A549 (cell line): Measurements from ENCODE around the gene ATP1B1. TPM values are rescaled to one million over a fixed set of nuclear protein-coding genes. Genes with fewer than 3 reads are reported as not detected.
A peak's percentile ranks its signal among the peaks of the same experiment; 100 is the strongest.

Experiments
- ATAC-seq, 2 experiments: fragments of 200-7000 bp in 1 of 2; fragments of >200 bp in 1 of 2; cut with Nextera tagmentation in 1 of 2; cut with Tn5 transposase in 1 of 2; 3 replicates each; pipeline versions ENCODE4 v1.8.0 to v1.9.1; 2018 to 2020; ENCODE audit warnings: mild to moderate bottlenecking in 1 of 2, moderate library complexity in 1 of 2
- CTCF ChIA-PET: fragments of 300-600 bp; sonication (Branson Sonifier 250); formaldehyde crosslinking; extraction: SDS; loops from one replicate; lab custom pipeline; 2021; ENCODE audit warnings: antibody characterized with exemption, inconsistent platforms; lab: Yijun Ruan, JAX
- POLR2A ChIA-PET: fragments of 350-600 bp; formaldehyde crosslinking; extraction: SDS; loops from one replicate; lab custom pipeline; 2021; ENCODE audit warnings: antibody characterized with exemption, inconsistent platforms; lab: Yijun Ruan, JAX
- DNase-seq, 2 experiments: peaks; one replicate each; pipeline versions ENCODE4 v3.0.0 to v3.0.0-alpha.2; 2011 to 2016; ENCODE audit warnings: low read depth in 1 of 2, low spot score in 1 of 2
- FAIRE-seq: peaks from 2 replicates; lab custom pipeline; 2011; peaks lifted over from hg19 to GRCh38; lab: Jason Lieb, UNC
- H3K27ac ChIP-seq, 2 experiments: fragments of >200 bp; sonication (Bioruptor Twin); formaldehyde crosslinking; 3 replicates each; pipeline ENCODE4 v1.5.1; 2016 to 2017
- H3K4me1 ChIP-seq: fragments of >200 bp; sonication (Bioruptor Twin); formaldehyde crosslinking; 3 replicates; pipeline ENCODE4 v1.6.1; 2016
- H3K4me2 ChIP-seq: fragments of >200 bp; sonication (Bioruptor Twin); formaldehyde crosslinking; 3 replicates; pipeline ENCODE4 v1.6.1; 2016
- H3K4me3 ChIP-seq: fragments of >200 bp; sonication (Bioruptor Twin); formaldehyde crosslinking; 3 replicates; pipeline ENCODE4 v1.5.1; 2016
- H3K9me3 ChIP-seq: fragments of >200 bp; sonication (Bioruptor Twin); formaldehyde crosslinking; 3 replicates; pipeline ENCODE4 v1.6.1; 2016
- BHLHE40 ChIP-seq: IDR thresholded peaks from 2 replicates; pipeline ENCODE4 v1.6.1; 2012; ENCODE audit warnings: low read depth, low read length, inconsistent platforms
- EHF ChIP-seq: fragments of 250-450 bp; sonication (Bioruptor Pico); IDR thresholded peaks from 2 replicates; pipeline ENCODE4 v1.5.0; 2020; ENCODE audit warnings: mild to moderate bottlenecking
- EP300 ChIP-seq, 2 experiments: fragments of >200 bp; sonication (Bioruptor Twin); formaldehyde crosslinking; IDR thresholded peaks; 2 replicates in 1 of 2; 3 replicates in 1 of 2; pipeline ENCODE4 v1.6.1; 2016 to 2017
- ESRRA ChIP-seq: fragments of 150-350 bp; IDR thresholded peaks from 2 replicates; pipeline ENCODE4 v1.6.1; 2014; ENCODE audit warnings: mild to moderate bottlenecking, low read length, borderline replicate concordance
- FOSL2 ChIP-seq, 2 experiments: fragments of 450-650 bp in 1 of 2; fragments of >200 bp in 1 of 2; sonication (Bioruptor Twin) in 1 of 2; formaldehyde crosslinking; IDR thresholded peaks; 2 replicates each; pipeline versions ENCODE4 v1.5.0 to v1.6.1; 2016 to 2020; ENCODE audit warnings: mild to moderate bottlenecking in 1 of 2, moderate library complexity in 1 of 2
- GATA3 ChIP-seq: IDR thresholded peaks from 2 replicates; pipeline ENCODE4 v1.6.1; 2012; ENCODE audit warnings: borderline replicate concordance
- HEYL ChIP-seq: fragments of 250-450 bp; sonication (Bioruptor Pico); IDR thresholded peaks from 2 replicates; pipeline ENCODE4 v1.8.0; 2021; ENCODE audit warnings: mild to moderate bottlenecking, moderate library complexity
- JUNB ChIP-seq: fragments of >200 bp; sonication (Bioruptor Twin); formaldehyde crosslinking; IDR thresholded peaks from 2 replicates; pipeline ENCODE4 v1.6.1; 2016
- KDM1A ChIP-seq: fragments of 200-600 bp; sonication (generic); IDR thresholded peaks from 2 replicates; pipeline ENCODE4 v1.6.1; 2016; ENCODE audit warnings: low read depth, mild to moderate bottlenecking
- MYC ChIP-seq: IDR thresholded peaks from 2 replicates; pipeline ENCODE4 v1.6.1; 2012; ENCODE audit warnings: mild to moderate bottlenecking, inconsistent platforms, low read length, improper control_type of control experiment, borderline replicate concordance
- NFE2L2 ChIP-seq: fragments of 150-350 bp; conservative IDR thresholded peaks from 2 replicates; pipeline ENCODE4 v1.6.1; 2014; ENCODE audit warnings: low read length
- NPAS2 ChIP-seq: fragments of 250-450 bp; sonication (Bioruptor Pico); IDR thresholded peaks from 2 replicates; pipeline ENCODE4 v1.8.0; 2022; ENCODE audit warnings: mild to moderate bottlenecking, moderate library complexity, borderline replicate concordance
- PHF8 ChIP-seq: fragments of 200-600 bp; sonication (generic); IDR thresholded peaks from 2 replicates; pipeline ENCODE4 v1.6.1; 2016; ENCODE audit warnings: low read depth, mild to moderate bottlenecking, antibody characterized with exemption, moderate library complexity, borderline replicate concordance
- POLR2AphosphoS2 ChIP-seq: conservative IDR thresholded peaks from 2 replicates; pipeline ENCODE4 v1.6.1; 2012; ENCODE audit warnings: low read length, improper control_type of control experiment, inconsistent platforms
- RAD21 ChIP-seq, 2 experiments: fragments of >200 bp in 1 of 2; sonication (Bioruptor Twin) in 1 of 2; formaldehyde crosslinking in 1 of 2; IDR thresholded peaks in 1 of 2; conservative IDR thresholded peaks in 1 of 2; 2 replicates in 1 of 2; 3 replicates in 1 of 2; pipeline ENCODE4 v1.6.1; 2012 to 2018; ENCODE audit warnings: inconsistent platforms in 1 of 2
- RFX5 ChIP-seq: fragments of 450-650 bp; IDR thresholded peaks from 2 replicates; pipeline ENCODE4 v1.7.1; 2014; ENCODE audit warnings: antibody characterized with exemption, mild to moderate bottlenecking, moderate library complexity
- RNF2 ChIP-seq: fragments of 200-600 bp; sonication (generic); IDR thresholded peaks from 2 replicates; pipeline ENCODE4 v1.6.1; 2016; ENCODE audit warnings: low read depth, mild to moderate bottlenecking, antibody characterized with exemption, moderate library complexity, borderline replicate concordance
- SMC3 ChIP-seq: fragments of >200 bp; sonication (Bioruptor Twin); formaldehyde crosslinking; IDR thresholded peaks from 3 replicates; pipeline ENCODE4 v1.6.1; 2018; ENCODE audit warnings: inconsistent platforms
- ZSCAN20 ChIP-seq: fragments of 250-450 bp; sonication (Bioruptor Pico); IDR thresholded peaks from 2 replicates; pipeline ENCODE4 v1.8.0; 2022; ENCODE audit warnings: mild to moderate bottlenecking, moderate library complexity
- WGBS: methylation state at CpG from one replicate; pipeline ENCODE4 v1.1.6; 2017; ENCODE audit errors: missing lambda C conversion rate; 5-methylcytosine and 5-hydroxymethylcytosine counted together
- polyA plus RNA-seq, 4 experiments: library from polyadenylated mRNA; depleted of rRNA in 3 of 4; stranded (reverse); fragments of >200 nt; fragmentation: RNase III in 1 of 4; extraction: RNeasy Plus Mini Kit Qiagen cat#74134 plus additional on column Dnase treatment in 1 of 4; gene quantifications; 2 replicates in 3 of 4; 3 replicates in 1 of 4; pipeline ENCODE4 v1.2.3, GENCODE V29; 2011 to 2017
- TF ChIP-seq, protein P1 (sequence below): fragments of >200 bp; sonication (Bioruptor Twin); formaldehyde crosslinking; IDR thresholded peaks from 3 replicates; pipeline ENCODE4 v1.5.1; 2016
- TF ChIP-seq, protein P2 (sequence below): IDR thresholded peaks from 2 replicates; pipeline ENCODE4 v1.6.1; 2012
- TF ChIP-seq, protein P3 (sequence below): fragments of 250-450 bp; sonication (Bioruptor Pico); IDR thresholded peaks from 2 replicates; pipeline ENCODE4 v1.5.0; 2020; ENCODE audit warnings: low read depth, mild to moderate bottlenecking, moderate library complexity
- TF ChIP-seq, protein P4 (sequence below): IDR thresholded peaks from 2 replicates; pipeline ENCODE4 v1.6.1; 2012; ENCODE audit warnings: low read depth, borderline replicate concordance
- TF ChIP-seq, protein P5 (sequence below): fragments of 150-350 bp; IDR thresholded peaks from 2 replicates; pipeline ENCODE4 v1.6.1; 2014; ENCODE audit warnings: low read depth, mild to moderate bottlenecking, low read length

Gene ATP1B1
- polyA plus RNA-seq, 2 of the 4 experiments (the other 2 are of a cell fraction): 303 to 377 TPM

DNA sequence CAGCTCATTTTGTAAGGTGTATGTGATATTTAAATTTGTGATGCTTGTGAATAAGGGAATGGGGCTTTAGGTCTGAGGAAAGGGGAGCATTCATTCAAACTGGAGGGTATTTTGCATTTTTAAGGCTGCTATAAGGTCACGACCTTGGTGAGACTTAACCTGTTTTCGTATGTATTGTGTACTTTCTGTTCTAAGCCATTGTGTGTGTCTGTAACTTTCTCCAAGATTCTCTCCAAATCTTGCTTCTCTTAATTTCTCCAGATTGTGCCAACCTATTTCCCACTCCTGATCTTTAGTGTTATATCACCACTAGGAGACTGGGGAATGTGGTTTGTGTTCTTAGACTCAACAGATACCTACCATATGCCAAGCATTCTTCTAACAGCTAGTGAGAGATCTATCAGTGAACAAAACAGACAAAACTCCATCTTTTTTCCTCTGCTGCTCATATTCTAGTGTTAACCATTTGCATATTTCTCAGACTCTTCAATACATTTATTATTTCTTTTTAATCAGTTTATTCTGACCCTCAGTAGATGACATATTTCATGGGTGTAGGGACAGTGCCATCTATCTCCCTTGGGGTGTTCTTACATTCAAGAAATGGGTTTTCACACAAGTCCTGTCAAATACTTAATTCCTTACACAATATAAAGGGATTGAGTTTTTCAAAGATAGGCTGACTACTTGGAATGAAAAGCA lies 27.5 kb downstream of the ATP1B1 start:
- 71% methylated on average over 2 of the region's 2 CpGs for WGBS
- POLR2A ChIA-PET: no interaction called here
- TF ChIP-seq RAD21 (conservative IDR thresholded peaks at IDR 0.05 in 1 of 2, IDR thresholded peaks at IDR 0.05 in 1 of 2) (peak; percentile 57 to 59), SMC3 (0 out of 3 replicates have a peak, but pooled peaks have one; percentile 33), MYC (no peak)
- TF ChIP-seq, protein P1, sequence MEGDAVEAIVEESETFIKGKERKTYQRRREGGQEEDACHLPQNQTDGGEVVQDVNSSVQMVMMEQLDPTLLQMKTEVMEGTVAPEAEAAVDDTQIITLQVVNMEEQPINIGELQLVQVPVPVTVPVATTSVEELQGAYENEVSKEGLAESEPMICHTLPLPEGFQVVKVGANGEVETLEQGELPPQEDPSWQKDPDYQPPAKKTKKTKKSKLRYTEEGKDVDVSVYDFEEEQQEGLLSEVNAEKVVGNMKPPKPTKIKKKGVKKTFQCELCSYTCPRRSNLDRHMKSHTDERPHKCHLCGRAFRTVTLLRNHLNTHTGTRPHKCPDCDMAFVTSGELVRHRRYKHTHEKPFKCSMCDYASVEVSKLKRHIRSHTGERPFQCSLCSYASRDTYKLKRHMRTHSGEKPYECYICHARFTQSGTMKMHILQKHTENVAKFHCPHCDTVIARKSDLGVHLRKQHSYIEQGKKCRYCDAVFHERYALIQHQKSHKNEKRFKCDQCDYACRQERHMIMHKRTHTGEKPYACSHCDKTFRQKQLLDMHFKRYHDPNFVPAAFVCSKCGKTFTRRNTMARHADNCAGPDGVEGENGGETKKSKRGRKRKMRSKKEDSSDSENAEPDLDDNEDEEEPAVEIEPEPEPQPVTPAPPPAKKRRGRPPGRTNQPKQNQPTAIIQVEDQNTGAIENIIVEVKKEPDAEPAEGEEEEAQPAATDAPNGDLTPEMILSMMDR: peak; percentile 45
- peak; percentile 27 to 32; a peak in 3 of 6 replicates for ATAC-seq
- no peaks in the 10 kb centered on the region for H3K9me3 ChIP-seq
- peak in 1 of 2 experiments; percentile 37 for DNase-seq
- CTCF ChIA-PET: interaction anchor here (0.7 to 2.1 kb wide), 8 partner anchors 9 to 791 kb away, joined by 3 to 8 read pairs (median 4); no protein-coding TSS in a partner anchor
- H3K4me1 ChIP-seq: peaks cover 61% of the 10 kb centered on the region
- no peak overlapping the region for H3K4me2 ChIP-seq
- H3K4me3 ChIP-seq: no peak overlapping the region
- peak overlapping the region in 1 of 2 experiments; percentile 52; a peak in 3 of 6 replicates for H3K27ac ChIP-seq
- no peak for FAIRE-seq

DNA sequence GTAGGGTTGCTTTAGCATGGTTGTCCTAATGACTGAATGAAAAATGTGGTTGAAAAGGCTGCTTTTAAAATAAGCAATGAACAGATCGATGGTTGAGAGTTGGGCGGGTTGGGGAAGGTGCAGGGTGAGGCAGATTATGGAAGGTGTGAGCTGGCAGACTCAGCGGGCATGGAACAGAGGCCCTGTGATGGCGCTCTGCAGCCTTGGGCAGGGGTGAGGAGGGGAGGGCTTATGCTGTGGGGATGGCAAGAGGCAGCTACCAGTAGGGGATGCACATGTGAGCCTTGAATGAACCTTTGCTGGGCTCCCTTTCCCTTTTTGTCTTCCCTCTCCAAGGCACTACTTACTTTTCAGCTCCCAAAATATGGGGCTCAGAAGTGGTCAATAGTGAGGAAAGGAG lies 30.9 kb downstream of the ATP1B1 start:
- ChIA-PET CTCF (interaction anchor here (1.3 kb wide), 2 partner anchors 14 to 534 kb away, joined by 3 to 4 read pairs; no protein-coding TSS in a partner anchor), POLR2A (no interaction called here)
- ATAC-seq (peak; percentile 20 to 33; a peak in 4 of 6 replicates), DNase-seq (no peak)
- Histone ChIP-seq H3K27ac (peak overlapping the region in 1 of 2 experiments; percentile 41; a peak in 2 of 6 replicates), H3K4me1 (peaks cover 56% of the 10 kb centered on the region), H3K4me2 (no peak overlapping the region), H3K9me3 (no peaks in the 10 kb centered on the region)
- TF ChIP-seq, protein P2, sequence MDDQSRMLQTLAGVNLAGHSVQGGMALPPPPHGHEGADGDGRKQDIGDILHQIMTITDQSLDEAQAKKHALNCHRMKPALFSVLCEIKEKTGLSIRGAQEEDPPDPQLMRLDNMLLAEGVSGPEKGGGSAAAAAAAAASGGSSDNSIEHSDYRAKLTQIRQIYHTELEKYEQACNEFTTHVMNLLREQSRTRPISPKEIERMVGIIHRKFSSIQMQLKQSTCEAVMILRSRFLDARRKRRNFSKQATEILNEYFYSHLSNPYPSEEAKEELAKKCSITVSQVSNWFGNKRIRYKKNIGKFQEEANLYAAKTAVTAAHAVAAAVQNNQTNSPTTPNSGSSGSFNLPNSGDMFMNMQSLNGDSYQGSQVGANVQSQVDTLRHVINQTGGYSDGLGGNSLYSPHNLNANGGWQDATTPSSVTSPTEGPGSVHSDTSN: no peak
- TF ChIP-seq, protein P3, sequence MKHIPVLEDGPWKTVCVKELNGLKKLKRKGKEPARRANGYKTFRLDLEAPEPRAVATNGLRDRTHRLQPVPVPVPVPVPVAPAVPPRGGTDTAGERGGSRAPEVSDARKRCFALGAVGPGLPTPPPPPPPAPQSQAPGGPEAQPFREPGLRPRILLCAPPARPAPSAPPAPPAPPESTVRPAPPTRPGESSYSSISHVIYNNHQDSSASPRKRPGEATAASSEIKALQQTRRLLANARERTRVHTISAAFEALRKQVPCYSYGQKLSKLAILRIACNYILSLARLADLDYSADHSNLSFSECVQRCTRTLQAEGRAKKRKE (CRISPR knock-in tag): no peak
- TF ChIP-seq NPAS2 (no peak), ZSCAN20 (no peak), GATA3 (no peak), PHF8 (no peak)
- TF ChIP-seq, protein P4, sequence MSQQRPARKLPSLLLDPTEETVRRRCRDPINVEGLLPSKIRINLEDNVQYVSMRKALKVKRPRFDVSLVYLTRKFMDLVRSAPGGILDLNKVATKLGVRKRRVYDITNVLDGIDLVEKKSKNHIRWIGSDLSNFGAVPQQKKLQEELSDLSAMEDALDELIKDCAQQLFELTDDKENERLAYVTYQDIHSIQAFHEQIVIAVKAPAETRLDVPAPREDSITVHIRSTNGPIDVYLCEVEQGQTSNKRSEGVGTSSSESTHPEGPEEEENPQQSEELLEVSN: no peak
- TF ChIP-seq, all 56 proteins: peak for 0
- no peak for FAIRE-seq
- WGBS: 91% methylated on average over 4 of the region's 4 CpGs
- no peak overlapping the region for H3K4me3 ChIP-seq

DNA sequence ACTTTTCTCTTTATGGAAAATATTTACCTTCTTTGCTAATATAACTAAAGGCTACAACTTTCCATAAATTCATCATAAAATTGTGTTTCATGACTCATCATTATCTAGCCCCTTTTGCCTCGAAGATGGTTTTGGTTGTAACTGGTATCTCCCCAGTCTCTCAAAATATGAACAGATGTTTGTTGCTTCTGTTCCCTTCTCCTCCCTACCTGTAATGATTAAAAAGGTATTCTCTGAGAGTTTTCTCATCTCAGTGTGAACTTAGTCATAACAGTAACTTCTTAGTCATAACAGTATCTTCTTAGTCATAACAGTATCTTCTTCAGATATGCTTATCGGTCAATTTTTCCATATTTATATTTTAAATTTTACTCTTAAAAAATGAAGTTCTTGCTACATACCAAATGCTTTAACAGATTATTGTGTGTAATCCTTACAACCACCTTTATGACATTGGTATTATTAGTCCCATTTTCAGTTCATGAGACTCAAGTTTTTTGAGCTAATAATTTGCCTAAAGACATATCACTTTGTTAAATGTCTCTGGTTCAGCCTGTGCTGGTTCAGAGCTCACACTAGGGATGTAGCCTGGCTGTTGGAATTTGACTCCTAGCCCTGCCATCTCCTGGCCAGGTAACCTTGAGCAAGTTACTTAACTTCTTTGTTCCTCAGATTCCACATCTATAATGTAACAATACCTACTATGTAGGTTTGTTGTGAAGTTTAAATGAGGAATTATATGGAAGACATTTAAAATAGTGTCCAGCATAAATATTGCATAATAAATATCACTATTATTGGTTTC lies 32.6 kb downstream of the ATP1B1 start:
- peak overlapping the region; percentile 10 to 56; a peak in 4 of 6 replicates for H3K27ac ChIP-seq
- ATAC-seq: peak in 1 of 2 experiments; percentile 22; a peak in 1 of 6 replicates
- H3K4me1 ChIP-seq: peaks cover 43% of the 10 kb centered on the region
- H3K4me3 ChIP-seq: no peak overlapping the region
- 19% methylated on average over 2 of the region's 2 CpGs for WGBS
- POLR2A ChIA-PET: no interaction called here
- peak overlapping the region; percentile 42 for H3K4me2 ChIP-seq
- H3K9me3 ChIP-seq: no peaks in the 10 kb centered on the region
- CTCF ChIA-PET: interaction anchor here (1.3 kb wide), 1 partner anchor 535 kb away, joined by 3 read pairs; no protein-coding TSS in a partner anchor
- DNase-seq: no peak
- FAIRE-seq: peak; percentile 18
- no peak for TF ChIP-seq EHF (CRISPR knock-in tag)
- no peak for TF ChIP-seq EP300 (IDR thresholded peaks at IDR 0.05)
- TF ChIP-seq, protein P5, sequence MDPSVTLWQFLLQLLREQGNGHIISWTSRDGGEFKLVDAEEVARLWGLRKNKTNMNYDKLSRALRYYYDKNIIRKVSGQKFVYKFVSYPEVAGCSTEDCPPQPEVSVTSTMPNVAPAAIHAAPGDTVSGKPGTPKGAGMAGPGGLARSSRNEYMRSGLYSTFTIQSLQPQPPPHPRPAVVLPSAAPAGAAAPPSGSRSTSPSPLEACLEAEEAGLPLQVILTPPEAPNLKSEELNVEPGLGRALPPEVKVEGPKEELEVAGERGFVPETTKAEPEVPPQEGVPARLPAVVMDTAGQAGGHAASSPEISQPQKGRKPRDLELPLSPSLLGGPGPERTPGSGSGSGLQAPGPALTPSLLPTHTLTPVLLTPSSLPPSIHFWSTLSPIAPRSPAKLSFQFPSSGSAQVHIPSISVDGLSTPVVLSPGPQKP: no peak
- 0 out of 2 replicates have a peak, but pooled peaks have one; percentile 28 for TF ChIP-seq JUNB
- no peak for TF ChIP-seq HEYL (CRISPR knock-in tag)
- TF ChIP-seq POLR2AphosphoS2: no peak
- no peak for TF ChIP-seq ESRRA
- no peak for TF ChIP-seq RFX5
- no peak for TF ChIP-seq SMC3
- no peak for TF ChIP-seq RNF2
- no peak for TF ChIP-seq BHLHE40
- no peak for TF ChIP-seq PHF8
- TF ChIP-seq KDM1A: no peak
- TF ChIP-seq FOSL2 (IDR thresholded peaks at IDR 0.05): no peak; the same call in 1 of the 2 replicates
- TF ChIP-seq FOSL2 (CRISPR knock-in tag; IDR thresholded peaks at IDR 0.05): peak; percentile 77
- peak; percentile 69 for TF ChIP-seq NFE2L2
